K562 (cell line): Measurements from ENCODE around the gene THSD8. TPM values are rescaled to one million over a fixed set of nuclear protein-coding genes. Genes with fewer than 3 reads are reported as not detected.

Experiments used
- POLR2G ChIP-seq: fragments of 200-400 bp; formaldehyde crosslinking; IDR thresholded peaks from 2 replicates; pipeline ENCODE4 v1.6.1; 2017; ENCODE audit warnings: low read depth, mild to moderate bottlenecking, antibody characterized with exemption, low read length, moderate library complexity
- RBM39 ChIP-seq: fragments of 200-400 bp; formaldehyde crosslinking; optimal IDR thresholded peaks from 2 replicates; pipeline ENCODE3; 2018; ENCODE audit warnings: low read depth, low read length
- SIRT6 ChIP-seq: IDR thresholded peaks from one replicate; pipeline ENCODE4 v1.6.1; 2012; ENCODE audit warnings: low read depth, mild to moderate bottlenecking, control low read depth, inconsistent platforms, low read length, moderate library complexity
- ZNF561 ChIP-seq: fragments of 450-650 bp; formaldehyde crosslinking; conservative IDR thresholded peaks from 2 replicates; pipeline ENCODE4 v1.4.0; 2020; ENCODE audit warnings: mild to moderate bottlenecking, moderate library complexity
- ZNF75A ChIP-seq: fragments of 450-650 bp; formaldehyde crosslinking; IDR thresholded peaks from 2 replicates; pipeline ENCODE4 v1.4.0; 2020; ENCODE audit warnings: mild to moderate bottlenecking
- polyA plus RNA-seq, 8 experiments: library from polyadenylated mRNA; depleted of rRNA in 4 of 8; stranded (reverse) in 5 of 8; unstranded in 3 of 8; fragments of >200 nt; fragmentation: Nextera tagmentation in 2 of 8; fragmentation: Illumina TruSeq in 1 of 8; extraction: Ambion mirVana in 2 of 8; extraction: Trizol in 1 of 8; gene quantifications; 2 replicates each; pipeline versions ENCODE4 v1.2.1 to v1.2.3, GENCODE V29; 2011 to 2014; ENCODE audit warnings: inconsistent platforms in 1 of 8, missing spikeins in 1 of 8
- total RNA-seq, 7 experiments: library from RNA; depleted of rRNA in 6 of 7; stranded (reverse); fragments of >200 nt in 6 of 7; fragmentation: Illumina TruSeq in 2 of 7; extraction: Trizol in 2 of 7; gene quantifications; 2 replicates each; pipeline versions ENCODE4 v1.2.1 to v1.2.3, GENCODE V29; 2011 to 2021; ENCODE audit warnings: low replicate concordance in 1 of 7
- TF ChIP-seq, protein P1 (sequence below): fragments of 250-450 bp; sonication (Bioruptor Pico); IDR thresholded peaks from 2 replicates; pipeline ENCODE4 v1.5.0; 2021; ENCODE audit warnings: mild to moderate bottlenecking, borderline replicate concordance
- TF ChIP-seq, protein P2 (sequence below): sonication (generic); formaldehyde crosslinking; IDR thresholded peaks from 2 replicates; pipeline ENCODE4 v1.8.0; 2022; ENCODE audit warnings: mild to moderate bottlenecking, missing genetic modification reagents
- TF ChIP-seq, protein P3 (sequence below): fragments of 450-650 bp; IDR thresholded peaks from 2 replicates; pipeline ENCODE4 v1.6.1; 2016; ENCODE audit warnings: low read depth
- TF ChIP-seq, protein P4 (sequence below): IDR thresholded peaks from 2 replicates; pipeline ENCODE4 v1.6.1; 2012; ENCODE audit warnings: low read depth, low read length, improper control_type of control experiment, borderline replicate concordance
- TF ChIP-seq, protein P5 (sequence below): sonication (generic); formaldehyde crosslinking; IDR thresholded peaks from 2 replicates; pipeline ENCODE4 v1.8.1; 2022; ENCODE audit warnings: missing genetic modification reagents

THSD8 gene
- total and polyA plus RNA-seq, 9 of the 15 experiments (the other 6 are each of a cell fraction or from before 2014, with no cell fraction given) = 8.4 to 42.4 (median 19.9) TPM; not detected in 2

DNA sequence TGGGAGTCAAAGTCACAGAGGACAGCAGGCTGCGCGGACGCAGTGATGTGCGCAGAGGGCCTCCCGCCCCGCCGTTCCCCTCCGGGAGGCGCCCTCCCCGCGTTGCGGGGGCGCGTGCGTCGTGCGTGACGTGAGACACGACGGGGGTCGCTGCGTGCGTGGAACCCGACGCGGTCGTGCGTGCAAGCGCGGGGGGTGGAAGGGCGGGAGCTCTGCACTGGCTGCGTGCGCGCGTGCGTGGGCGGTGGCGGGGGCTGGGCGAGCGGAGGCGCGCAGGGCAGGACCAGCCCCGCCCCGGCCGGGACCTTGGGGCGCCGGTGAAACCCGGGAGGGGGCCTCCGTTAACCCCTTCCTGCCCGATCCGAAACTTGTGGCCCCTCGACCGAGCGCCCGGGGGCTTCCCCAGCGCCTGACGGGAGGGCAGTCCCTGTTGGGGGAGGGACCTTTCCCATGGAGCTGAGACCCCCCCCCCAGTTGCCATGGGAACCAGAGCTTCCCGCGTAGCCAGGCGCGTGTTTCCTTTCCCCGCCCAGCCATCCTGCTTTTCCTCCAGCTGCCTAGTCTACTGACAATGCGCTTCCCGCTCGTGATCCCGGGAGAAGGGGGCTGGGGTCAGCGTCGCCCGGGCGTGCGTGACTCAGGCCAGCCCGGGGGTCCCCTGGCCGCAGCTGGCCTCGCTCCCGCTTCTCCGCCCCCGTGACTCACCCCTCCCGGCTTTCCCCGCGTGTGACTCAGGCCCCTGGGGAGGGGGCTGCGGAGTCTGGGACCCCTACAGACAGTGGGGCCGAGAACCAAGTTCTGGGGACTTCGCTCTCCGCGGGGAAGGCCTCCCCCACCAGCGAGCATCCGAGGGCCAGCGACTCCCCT lies 19.2 kb upstream of the THSD8 start (continued):
- TF ChIP-seq SIRT6 (no peak), POLR2G (peak; percentile 71), ZNF75A (CRISPR knock-in tag) (no peak), RBM39 (no peak), ZNF561 (no peak)
- TF ChIP-seq, protein P1, sequence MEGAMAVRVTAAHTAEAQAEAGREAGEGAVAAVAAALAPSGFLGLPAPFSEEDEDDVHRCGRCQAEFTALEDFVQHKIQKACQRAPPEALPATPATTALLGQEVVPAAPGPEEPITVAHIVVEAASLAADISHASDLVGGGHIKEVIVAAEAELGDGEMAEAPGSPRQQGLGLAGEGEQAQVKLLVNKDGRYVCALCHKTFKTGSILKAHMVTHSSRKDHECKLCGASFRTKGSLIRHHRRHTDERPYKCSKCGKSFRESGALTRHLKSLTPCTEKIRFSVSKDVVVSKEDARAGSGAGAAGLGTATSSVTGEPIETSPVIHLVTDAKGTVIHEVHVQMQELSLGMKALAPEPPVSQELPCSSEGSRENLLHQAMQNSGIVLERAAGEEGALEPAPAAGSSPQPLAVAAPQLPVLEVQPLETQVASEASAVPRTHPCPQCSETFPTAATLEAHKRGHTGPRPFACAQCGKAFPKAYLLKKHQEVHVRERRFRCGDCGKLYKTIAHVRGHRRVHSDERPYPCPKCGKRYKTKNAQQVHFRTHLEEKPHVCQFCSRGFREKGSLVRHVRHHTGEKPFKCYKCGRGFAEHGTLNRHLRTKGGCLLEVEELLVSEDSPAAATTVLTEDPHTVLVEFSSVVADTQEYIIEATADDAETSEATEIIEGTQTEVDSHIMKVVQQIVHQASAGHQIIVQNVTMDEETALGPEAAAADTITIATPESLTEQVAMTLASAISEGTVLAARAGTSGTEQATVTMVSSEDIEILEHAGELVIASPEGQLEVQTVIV (CRISPR knock-in tag) = no peak
- TF ChIP-seq, protein P2, sequence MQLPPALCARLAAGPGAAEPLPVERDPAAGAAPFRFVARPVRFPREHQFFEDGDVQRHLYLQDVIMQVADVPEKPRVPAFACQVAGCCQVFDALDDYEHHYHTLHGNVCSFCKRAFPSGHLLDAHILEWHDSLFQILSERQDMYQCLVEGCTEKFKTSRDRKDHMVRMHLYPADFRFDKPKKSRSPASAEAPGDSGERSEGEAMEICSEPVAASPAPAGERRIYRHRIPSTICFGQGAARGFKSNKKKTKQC (CRISPR knock-in tag) = peak; percentile 24; the same call in 1 of the 2 replicates
- TF ChIP-seq, protein P3, sequence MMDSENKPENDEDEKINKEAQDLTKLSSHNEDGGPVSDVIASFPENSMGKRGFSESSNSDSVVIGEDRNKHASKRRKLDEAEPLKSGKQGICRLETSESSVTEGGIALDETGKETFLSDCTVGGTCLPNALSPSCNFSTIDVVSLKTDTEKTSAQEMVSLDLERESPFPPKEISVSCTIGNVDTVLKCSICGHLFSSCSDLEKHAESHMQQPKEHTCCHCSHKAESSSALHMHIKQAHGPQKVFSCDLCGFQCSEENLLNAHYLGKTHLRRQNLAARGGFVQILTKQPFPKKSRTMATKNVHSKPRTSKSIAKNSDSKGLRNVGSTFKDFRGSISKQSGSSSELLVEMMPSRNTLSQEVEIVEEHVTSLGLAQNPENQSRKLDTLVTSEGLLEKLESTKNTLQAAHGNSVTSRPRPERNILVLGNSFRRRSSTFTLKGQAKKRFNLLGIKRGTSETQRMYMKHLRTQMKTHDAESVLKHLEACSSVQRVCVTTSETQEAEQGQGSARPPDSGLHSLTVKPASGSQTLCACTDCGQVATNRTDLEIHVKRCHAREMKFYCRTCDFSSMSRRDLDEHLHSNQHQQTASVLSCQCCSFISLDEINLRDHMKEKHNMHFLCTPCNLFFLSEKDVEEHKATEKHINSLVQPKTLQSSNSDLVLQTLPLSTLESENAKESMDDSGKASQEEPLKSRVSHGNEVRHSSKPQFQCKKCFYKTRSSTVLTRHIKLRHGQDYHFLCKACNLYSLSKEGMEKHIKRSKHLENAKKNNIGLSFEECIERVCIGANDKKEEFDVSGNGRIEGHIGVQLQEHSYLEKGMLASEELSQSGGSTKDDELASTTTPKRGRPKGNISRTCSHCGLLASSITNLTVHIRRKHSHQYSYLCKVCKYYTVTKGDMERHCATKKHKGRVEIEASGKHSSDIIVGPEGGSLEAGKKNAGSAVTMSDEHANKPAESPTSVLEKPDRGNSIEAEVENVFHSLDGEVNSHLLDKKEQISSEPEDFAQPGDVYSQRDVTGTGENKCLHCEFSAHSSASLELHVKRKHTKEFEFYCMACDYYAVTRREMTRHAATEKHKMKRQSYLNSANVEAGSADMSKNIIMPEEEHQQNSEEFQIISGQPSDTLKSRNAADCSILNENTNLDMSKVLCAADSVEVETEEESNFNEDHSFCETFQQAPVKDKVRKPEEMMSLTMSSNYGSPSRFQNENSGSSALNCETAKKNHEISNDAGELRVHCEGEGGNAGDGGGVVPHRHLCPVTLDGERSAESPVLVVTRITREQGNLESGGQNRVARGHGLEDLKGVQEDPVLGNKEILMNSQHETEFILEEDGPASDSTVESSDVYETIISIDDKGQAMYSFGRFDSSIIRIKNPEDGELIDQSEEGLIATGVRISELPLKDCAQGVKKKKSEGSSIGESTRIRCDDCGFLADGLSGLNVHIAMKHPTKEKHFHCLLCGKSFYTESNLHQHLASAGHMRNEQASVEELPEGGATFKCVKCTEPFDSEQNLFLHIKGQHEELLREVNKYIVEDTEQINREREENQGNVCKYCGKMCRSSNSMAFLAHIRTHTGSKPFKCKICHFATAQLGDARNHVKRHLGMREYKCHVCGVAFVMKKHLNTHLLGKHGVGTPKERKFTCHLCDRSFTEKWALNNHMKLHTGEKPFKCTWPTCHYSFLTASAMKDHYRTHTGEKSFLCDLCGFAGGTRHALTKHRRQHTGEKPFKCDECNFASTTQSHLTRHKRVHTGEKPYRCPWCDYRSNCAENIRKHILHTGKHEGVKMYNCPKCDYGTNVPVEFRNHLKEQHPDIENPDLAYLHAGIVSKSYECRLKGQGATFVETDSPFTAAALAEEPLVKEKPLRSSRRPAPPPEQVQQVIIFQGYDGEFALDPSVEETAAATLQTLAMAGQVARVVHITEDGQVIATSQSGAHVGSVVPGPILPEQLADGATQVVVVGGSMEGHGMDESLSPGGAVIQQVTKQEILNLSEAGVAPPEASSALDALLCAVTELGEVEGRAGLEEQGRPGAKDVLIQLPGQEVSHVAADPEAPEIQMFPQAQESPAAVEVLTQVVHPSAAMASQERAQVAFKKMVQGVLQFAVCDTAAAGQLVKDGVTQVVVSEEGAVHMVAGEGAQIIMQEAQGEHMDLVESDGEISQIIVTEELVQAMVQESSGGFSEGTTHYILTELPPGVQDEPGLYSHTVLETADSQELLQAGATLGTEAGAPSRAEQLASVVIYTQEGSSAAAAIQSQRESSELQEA = no peak
- TF ChIP-seq, protein P4, sequence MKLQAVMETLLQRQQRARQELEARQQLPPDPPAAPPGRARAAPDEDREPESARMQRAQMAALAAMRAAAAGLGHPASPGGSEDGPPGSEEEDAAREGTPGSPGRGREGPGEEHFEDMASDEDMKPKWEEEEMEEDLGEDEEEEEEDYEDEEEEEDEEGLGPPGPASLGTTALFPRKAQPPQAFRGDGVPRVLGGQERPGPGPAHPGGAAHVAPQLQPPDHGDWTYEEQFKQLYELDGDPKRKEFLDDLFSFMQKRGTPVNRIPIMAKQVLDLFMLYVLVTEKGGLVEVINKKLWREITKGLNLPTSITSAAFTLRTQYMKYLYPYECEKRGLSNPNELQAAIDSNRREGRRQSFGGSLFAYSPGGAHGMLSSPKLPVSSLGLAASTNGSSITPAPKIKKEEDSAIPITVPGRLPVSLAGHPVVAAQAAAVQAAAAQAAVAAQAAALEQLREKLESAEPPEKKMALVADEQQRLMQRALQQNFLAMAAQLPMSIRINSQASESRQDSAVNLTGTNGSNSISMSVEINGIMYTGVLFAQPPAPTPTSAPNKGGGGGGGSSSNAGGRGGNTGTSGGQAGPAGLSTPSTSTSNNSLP = no peak
- TF ChIP-seq, protein P5, sequence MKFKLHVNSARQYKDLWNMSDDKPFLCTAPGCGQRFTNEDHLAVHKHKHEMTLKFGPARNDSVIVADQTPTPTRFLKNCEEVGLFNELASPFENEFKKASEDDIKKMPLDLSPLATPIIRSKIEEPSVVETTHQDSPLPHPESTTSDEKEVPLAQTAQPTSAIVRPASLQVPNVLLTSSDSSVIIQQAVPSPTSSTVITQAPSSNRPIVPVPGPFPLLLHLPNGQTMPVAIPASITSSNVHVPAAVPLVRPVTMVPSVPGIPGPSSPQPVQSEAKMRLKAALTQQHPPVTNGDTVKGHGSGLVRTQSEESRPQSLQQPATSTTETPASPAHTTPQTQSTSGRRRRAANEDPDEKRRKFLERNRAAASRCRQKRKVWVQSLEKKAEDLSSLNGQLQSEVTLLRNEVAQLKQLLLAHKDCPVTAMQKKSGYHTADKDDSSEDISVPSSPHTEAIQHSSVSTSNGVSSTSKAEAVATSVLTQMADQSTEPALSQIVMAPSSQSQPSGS = no peak
